Mesodermal cell (in vitro differentiated cells): ENCODE data around the gene SCFD2.
"Not testable (repeated sequence)": the region's sequence is repeated elsewhere in the genome, so short reads cannot be mapped to it uniquely, and the experiment has no call there.

Experiments
- H3K27ac ChIP-seq: 2 replicates; pipeline ENCODE4 v1.7.0; 2013; ENCODE audit warnings: mild to moderate bottlenecking, low read depth, low read length, moderate library complexity; ENCODE audit not compliant: severe bottlenecking
- H3K36me3 ChIP-seq: 2 replicates; pipeline ENCODE4 v1.7.1; 2013; ENCODE audit warnings: mild to moderate bottlenecking, low read length, moderate library complexity; ENCODE audit not compliant: control insufficient read depth, insufficient read depth
- H3K4me1 ChIP-seq: one replicate; pipeline ENCODE4 v1.7.1; 2013; ENCODE audit warnings: mild to moderate bottlenecking, low read length; ENCODE audit not compliant: insufficient read depth, control insufficient read depth, poor library complexity, severe bottlenecking
- H3K4me3 ChIP-seq: 2 replicates; pipeline ENCODE4 v1.7.0; 2013; ENCODE audit warnings: low read length, control low read depth, mild to moderate bottlenecking; ENCODE audit not compliant: insufficient read depth, poor library complexity, severe bottlenecking; ENCODE audit errors: extremely low read depth
- H3K9me3 ChIP-seq: 2 replicates; pipeline ENCODE4 v1.7.1; 2013; ENCODE audit warnings: mild to moderate bottlenecking, low read length, moderate library complexity; ENCODE audit not compliant: control insufficient read depth
- WGBS, 2 experiments: methylation state at CpG; one replicate each; pipeline ENCODE4 v1.1.5; 2013; ENCODE audit warnings: missing lambda C conversion rate in 2 of 2; ENCODE audit not compliant: insufficient coverage in 2 of 2; 5-methylcytosine and 5-hydroxymethylcytosine counted together

The SCFD2 gene

DNA sequence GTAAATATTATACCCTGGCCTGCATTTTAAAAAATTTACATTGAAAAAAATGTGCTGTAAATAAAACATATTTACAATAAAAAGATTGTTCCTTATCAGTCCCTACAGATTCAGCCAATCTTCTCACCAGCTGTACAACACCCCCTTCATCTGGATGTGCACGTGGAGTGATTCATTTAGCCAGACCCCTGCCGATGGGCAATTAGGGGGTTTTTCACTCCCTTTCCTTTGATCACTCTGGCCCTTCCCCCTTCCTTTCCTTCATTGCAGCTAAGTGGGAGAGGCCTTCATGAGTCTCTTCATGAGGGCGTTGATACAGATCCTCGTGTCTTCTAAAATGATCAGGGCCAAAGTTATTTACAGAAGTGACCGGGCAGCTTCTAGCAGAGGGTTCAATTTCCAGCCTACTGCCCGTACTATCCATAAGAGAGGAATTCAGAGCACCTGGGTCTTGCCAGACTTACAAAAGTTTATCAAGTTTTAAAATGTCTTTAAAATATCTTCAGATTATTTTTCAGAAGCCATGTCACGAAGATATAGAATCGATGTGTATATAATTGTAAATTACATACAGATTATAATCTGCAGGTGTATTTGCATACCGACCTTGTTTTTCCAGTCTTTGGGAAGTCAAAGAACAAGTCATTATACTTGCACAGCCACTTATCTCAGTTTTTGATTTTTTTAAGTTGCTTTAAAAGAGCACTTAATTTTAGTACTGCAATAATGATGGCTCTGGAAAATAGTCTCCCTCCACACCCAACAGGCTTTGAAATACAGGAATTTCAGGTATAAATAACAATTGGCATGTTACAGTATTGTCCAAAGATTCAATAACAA lies 525.1 kb downstream of the SCFD2 start:
- Histone ChIP-seq H3K27ac (no peak overlapping the region), H3K4me3 (no peak overlapping the region), H3K9me3 (no peaks in the 10 kb centered on the region), H3K4me1 (peaks cover 57% of the 10 kb centered on the region), H3K36me3 (no peaks in the 10 kb centered on the region)
- WGBS, 2 experiments = 24% methylated on average over 3 of the region's 9 CpGs; no CpG with 5 or more reads in 1 of the 2 experiments

DNA sequence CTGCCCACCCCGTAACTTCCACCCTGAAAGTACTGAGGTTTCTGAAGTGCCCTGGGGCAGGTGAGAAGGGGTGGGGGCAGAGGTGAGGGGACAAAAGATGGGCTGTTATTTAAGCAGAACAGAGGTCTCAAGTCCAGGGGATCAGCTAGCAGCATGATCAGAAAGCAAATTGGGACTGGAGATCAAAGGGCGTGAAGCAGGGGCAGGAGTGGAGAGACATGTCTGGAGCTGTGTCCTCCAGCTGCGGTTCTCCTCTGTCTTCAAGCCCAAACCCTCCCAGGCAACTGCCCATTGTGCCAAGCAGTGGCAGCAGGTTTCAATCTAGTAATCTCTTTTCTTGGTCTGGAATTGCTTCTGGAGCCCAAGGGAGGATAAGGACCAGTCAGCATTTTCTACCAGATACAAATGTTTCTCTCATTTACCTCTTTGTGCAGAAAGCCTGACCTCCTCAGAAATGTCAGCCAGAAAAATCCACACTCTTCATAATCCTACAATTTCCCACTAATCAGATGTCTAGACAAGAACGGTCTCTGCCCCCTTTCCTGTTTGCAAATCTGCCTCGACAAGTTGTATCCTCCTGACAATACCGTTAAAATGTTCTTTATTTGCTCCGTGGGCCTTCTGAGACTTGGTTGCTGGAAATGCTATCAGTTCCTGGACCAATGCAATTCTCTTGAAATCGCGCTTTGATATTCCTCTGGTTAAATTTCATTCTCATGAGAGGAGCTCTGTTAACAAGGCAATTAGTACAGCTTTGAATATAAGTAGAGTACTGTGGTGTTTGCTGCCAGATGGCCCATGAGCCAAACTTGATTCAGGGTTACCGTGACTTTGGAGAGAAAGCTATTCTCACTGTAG lies 526.9 kb downstream of the SCFD2 start:
- Histone ChIP-seq H3K4me3 (no peak overlapping the region), H3K9me3 (no peaks in the 10 kb centered on the region), H3K36me3 (no peaks in the 10 kb centered on the region), H3K27ac (peak overlapping the region; percentile 90), H3K4me1 (peaks cover 56% of the 10 kb centered on the region)
- WGBS, 2 experiments = 85 to 91% methylated on average over 8 of the region's 10 CpGs

DNA sequence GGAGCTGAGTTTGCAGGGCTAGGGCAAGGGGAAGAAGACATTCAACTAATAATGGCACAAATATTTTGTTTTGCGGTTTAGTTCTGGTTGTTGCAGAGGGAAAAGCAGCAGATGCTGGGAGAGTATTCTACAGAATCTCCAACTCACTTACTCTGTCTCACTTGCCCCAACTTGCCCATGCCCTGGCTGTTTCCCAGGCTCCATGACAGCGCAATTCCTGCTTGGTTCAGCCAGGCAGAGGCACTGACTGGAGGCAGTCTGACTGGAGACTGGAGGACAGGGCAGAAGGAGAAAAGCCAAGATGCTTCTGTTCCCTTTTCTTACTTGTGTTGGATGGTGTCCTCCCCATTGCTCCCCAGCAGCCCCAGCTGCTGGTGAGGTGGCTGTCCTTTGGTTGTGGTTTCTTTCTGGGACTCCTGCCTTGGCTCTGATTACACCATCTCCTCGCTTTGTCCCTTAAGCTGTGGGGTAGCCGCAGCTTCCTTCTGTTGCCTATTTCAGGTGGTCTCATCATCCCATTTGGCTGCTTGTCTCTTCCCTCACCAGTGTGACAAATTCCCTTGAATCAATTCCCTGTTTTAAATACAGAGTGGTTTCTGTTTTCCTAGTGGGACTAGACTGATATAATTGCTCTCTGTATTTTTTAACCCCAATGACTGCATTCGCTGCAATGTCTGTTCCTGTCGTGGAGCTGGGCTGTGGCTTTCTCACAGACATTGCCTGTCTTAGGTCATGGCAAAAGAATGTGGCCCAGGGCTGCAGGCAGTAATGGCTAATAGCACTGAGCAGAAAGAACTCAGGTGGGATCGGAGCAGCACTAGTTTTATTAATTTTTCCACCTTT lies 527.9 kb downstream of the SCFD2 start:
- no peaks in the 10 kb centered on the region for H3K9me3 ChIP-seq
- no peaks in the 10 kb centered on the region for H3K36me3 ChIP-seq
- H3K4me1 ChIP-seq = peaks cover 49% of the 10 kb centered on the region
- H3K4me3 ChIP-seq = no peak overlapping the region
- peak overlapping the region; percentile 90 for H3K27ac ChIP-seq
- 61 to 68% methylated on average over 4 of the region's 7 CpGs for WGBS, 2 experiments

DNA sequence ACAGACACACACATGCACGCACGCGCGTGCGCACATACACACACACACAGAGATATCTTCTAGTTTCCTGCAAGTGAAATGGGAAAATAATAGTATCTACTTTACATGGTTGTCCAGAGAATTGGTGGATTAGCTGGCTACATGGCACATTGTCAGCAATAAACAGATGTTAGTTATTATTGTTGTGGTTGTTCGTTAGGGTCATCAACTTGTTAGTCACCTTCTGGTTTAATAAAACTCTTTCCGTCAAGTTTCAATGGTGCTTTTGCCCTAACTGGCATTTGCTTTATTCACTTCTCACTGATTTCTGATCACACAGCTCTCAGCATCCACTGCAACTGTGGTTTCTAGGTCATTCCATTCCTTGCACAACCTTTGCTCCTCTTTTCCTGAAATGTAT lies 529.2 kb downstream of the SCFD2 start:
- WGBS, 2 experiments = 86 to 94% methylated on average over 1 to 2 of the region's 7 CpGs
- H3K4me3 ChIP-seq = no peak overlapping the region
- H3K4me1 ChIP-seq = peaks cover 38% of the 10 kb centered on the region
- H3K9me3 ChIP-seq = no peaks in the 10 kb centered on the region
- H3K36me3 ChIP-seq = no peaks in the 10 kb centered on the region
- H3K27ac ChIP-seq = no peak overlapping the region

DNA sequence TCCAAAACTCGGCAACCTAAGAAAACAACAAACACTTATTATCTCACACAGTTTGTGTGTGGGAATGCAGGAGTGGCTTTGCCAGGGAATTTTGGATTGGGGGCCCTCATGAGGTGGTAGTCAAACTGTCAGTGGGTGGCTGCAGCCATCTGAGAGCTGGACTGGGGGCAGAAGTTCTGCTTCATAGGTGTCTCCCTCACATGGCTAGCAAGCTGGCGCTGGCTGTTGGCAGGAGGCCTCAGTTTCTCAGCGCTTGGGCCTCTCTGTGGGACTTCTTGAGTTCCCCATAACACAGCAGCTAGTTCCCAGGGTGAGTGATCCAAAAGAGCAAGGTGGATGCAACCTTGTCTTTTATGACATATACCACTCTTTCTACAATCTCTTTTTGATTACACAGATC lies 529.7 kb downstream of the SCFD2 start:
- Histone ChIP-seq H3K9me3 (no peaks in the 10 kb centered on the region), H3K36me3 (no peaks in the 10 kb centered on the region), H3K4me3 (no peak overlapping the region), H3K27ac (no peak overlapping the region), H3K4me1 (peaks cover 37% of the 10 kb centered on the region)
- WGBS, 2 experiments = 91 to 94% methylated on average over 2 of the region's 3 CpGs

DNA sequence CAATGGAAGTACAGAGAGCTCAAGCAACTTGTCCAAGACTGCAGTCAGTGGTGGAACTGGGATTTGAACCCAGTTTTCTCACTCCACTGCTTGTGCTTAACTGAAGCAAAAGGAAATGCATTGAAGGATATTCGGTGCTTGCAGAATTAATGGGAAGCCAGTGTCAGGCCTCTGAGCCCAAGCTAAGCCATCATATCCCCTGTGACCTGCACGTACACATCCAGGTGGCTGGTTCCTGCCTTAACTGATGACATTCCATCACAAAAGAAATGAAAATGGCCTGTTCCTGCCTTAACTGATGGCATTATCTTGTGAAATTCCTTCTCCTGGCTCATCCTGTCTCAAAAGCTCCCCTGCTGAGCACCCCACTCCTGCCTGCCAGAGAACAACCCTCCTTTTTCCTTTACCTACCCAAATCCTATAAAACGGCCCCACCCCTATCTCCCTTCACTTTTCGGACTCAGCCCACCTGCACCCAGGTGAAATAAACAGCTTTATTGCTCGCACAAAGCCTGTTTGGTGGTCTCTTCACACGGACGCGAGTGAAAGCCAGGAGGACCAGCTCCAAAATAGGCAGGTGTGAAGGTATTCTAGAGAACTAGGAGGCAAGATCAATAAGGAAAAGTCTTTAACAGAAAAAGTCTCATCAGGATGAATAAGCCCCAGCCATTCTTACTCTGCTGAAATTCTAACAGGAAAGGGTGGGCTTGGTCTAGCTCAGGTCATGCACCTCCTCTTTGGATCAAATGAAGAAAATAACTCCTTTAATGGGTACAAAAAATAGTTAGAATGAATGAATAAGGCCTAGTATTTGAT lies 531.0 kb downstream of the SCFD2 start:
- H3K36me3 ChIP-seq, H3K27ac ChIP-seq, H3K4me3 ChIP-seq, H3K9me3 ChIP-seq: not testable (repeated sequence)
- H3K4me1 ChIP-seq = peaks cover 26% of the 10 kb centered on the region
- WGBS, 2 experiments = 27 to 29% methylated on average over 5 to 7 of the region's 8 CpGs

DNA sequence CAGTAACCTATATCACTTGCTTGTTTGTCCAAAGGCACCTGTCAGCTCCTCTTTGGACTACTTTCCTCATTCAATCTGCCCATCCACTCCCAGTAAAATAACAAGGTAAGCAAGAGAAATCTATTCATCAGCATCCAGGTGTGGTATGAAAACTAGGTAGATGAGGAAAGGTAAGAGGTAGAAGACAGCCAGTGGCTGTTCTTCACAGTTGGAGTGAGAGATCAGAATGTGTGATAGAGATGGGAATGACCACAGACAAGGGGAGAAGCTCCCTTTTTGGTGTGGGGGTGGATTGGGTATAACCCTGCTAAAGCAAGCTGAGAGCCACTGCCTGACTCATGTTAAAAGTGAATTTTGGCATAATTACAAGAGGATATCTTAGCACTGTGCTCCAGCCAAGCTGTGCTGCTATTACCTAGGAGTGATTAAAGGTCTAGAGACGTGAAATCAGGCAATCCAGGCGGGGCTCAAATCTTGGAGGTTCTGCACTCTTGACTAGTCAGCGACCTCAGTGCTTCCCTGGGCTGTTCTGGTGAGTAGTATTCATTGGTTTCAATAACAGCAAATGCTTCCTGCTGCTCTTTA lies 531.8 kb downstream of the SCFD2 start:
- peaks cover 23% of the 10 kb centered on the region for H3K4me1 ChIP-seq
- H3K9me3 ChIP-seq = no peaks in the 10 kb centered on the region
- no peak overlapping the region for H3K27ac ChIP-seq
- WGBS, 2 experiments = 77 to 90% methylated on average over 2 to 3 of the region's 3 CpGs
- H3K36me3 ChIP-seq = no peaks in the 10 kb centered on the region
- no peak overlapping the region for H3K4me3 ChIP-seq

DNA sequence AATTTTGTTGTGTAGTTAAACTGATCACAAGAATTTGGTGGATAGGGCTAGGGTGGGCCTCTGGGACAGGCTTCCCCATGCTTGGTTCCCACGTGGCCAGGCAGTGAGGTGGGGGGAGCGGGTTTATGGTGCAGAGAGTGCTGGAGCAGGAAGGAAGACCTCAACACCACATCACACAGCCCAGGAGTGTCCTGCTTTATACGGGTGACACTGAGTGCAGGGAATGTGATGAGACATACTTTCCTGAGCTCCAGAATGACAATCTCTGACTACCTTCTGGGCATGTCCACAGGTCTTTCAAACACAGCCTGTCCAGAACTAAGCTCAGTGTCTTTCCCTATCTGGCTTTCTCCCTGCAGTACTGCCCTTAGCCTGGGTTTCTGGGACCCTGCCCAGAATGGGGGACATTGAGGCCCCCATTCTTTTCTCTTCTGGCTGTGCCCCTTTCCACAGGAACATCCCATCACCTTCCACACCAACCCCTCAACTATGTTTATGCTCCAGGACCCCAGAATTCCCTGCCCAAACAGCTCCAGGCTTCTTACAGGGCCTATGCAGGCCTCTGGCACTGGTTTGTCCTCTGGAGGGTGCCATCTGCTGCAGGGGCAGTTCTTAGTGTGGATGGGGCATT lies 540.3 kb downstream of the SCFD2 start:
- peak overlapping the region; percentile 89 for H3K27ac ChIP-seq
- no peak overlapping the region for H3K4me3 ChIP-seq
- 60% methylated on average over 1 of the region's 3 CpGs; no CpG with 5 or more reads in 1 of the 2 experiments for WGBS, 2 experiments

DNA sequence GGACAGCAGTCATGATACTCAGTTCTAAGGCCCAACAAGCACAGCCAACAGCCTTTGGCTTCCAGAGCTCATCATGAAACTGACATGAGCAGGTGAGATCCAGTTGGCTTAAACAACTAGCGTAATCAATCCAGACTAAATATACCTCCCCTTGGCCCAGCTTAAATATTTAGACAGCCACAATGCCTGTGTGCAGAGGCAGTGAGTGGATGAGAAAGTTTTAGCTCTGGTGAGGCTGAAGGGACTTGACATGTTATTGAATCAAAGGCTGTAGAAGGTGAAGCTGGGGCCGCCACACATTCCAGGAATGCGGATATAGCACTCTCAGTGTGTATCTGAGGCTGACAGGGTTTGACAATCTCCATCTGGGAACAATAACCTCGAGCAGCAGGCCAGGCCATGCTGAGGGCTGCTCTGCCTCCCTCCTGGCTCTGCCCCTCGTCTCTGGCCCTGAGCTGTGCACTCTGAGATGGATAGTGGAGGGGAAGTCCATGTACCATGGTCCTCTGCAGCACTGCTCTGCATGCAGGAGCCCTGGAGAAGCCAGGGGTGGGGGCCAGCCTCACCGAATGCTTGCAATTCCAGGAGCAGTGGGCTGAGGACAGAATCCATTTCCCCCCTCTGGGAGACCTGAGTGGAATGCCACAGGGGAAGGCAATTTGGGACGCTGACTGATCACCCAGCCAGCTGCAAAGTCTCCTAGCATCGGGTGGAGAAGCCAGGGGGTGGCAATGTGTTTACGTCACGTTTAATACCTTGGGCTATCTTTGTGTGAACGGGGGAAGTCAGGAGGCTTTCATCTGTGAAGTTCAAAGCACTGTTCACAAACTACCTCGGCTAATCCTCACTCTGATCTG lies 541.0 kb downstream of the SCFD2 start:
- Histone ChIP-seq H3K4me1 (peaks cover 19% of the 10 kb centered on the region), H3K27ac (peak overlapping the region; percentile 89), H3K36me3 (no peaks in the 10 kb centered on the region), H3K9me3 (no peaks in the 10 kb centered on the region), H3K4me3 (no peak overlapping the region)
- 64 to 68% methylated on average over 9 to 11 of the region's 12 CpGs for WGBS, 2 experiments

More for the DNA sequence above, 540.3 kb downstream of the SCFD2 start:
- H3K4me1 ChIP-seq = peaks cover 19% of the 10 kb centered on the region
- no peaks in the 10 kb centered on the region for H3K36me3 ChIP-seq
- H3K9me3 ChIP-seq = no peaks in the 10 kb centered on the region
